ENCODE data around the gene ZYX. TPM values are rescaled to one million over a fixed set of nuclear protein-coding genes. Genes with fewer than 3 reads are reported as not detected.
A peak's percentile ranks its signal among the peaks of the same experiment; 100 is the strongest.

The ZYX gene
- total RNA-seq, 1 donor from 2014 or later: 263 TPM

GRCh38 chr7:143380260-143380645, 892 bp upstream of the ZYX start:
- Histone ChIP-seq H3K4me1 (peaks cover 59% of the 10 kb centered on the region), H3K4me3 (peak overlapping the region; percentile 98), H3K27ac (peak overlapping the region; percentile 99), H3K9me3 (no peaks in the 10 kb centered on the region), H3K27me3 (no peaks in the 10 kb centered on the region), H3K36me3 (peaks cover 17% of the 10 kb centered on the region)
- DNase-seq: peak; percentile 93
- peak; percentile 91 for TF ChIP-seq CTCF (IDR thresholded peaks at IDR 0.05)
- intact Hi-C loops (cut with DNase I): no loop called here
- ATAC-seq: peak; percentile 72

- Histone ChIP-seq H3K36me3 (peaks cover 17% of the 10 kb centered on the region), H3K9me3 (no peaks in the 10 kb centered on the region), H3K27me3 (no peaks in the 10 kb centered on the region), H3K4me3 (peak overlapping the region; percentile 98), H3K27ac (peak overlapping the region; percentile 99), H3K4me1 (peaks cover 55% of the 10 kb centered on the region)
- DNase-seq (peak; percentile 83), ATAC-seq (no peak)
- intact Hi-C loops (cut with DNase I): no loop called here
- TF ChIP-seq CTCF (IDR thresholded peaks at IDR 0.05): no peak
Observed at GRCh38 chr7:143381427-143382125, 431 bp downstream of the ZYX start.

- intact Hi-C loops (cut with DNase I): no loop called here
- Histone ChIP-seq H3K4me1 (peaks cover 54% of the 10 kb centered on the region), H3K4me3 (peak overlapping the region; percentile 98), H3K27ac (peak overlapping the region; percentile 99), H3K27me3 (no peaks in the 10 kb centered on the region), H3K36me3 (peaks cover 19% of the 10 kb centered on the region), H3K9me3 (no peaks in the 10 kb centered on the region)
- DNase-seq (peak; percentile 61), ATAC-seq (no peak)
- no peak for TF ChIP-seq CTCF (IDR thresholded peaks at IDR 0.05)
Observed at GRCh38 chr7:143382126-143382790, 1.1 kb downstream of the ZYX start.

GRCh38 chr7:143382791-143383641, 1.9 kb downstream of the ZYX start:
- TF ChIP-seq CTCF (IDR thresholded peaks at IDR 0.05): no peak
- peaks cover 26% of the 10 kb centered on the region for H3K36me3 ChIP-seq
- DNase-seq (peak; percentile 69), ATAC-seq (no peak)
- intact Hi-C loops (cut with DNase I): no loop called here
- peaks cover 54% of the 10 kb centered on the region for H3K4me1 ChIP-seq
- peak overlapping the region; percentile 99 for H3K27ac ChIP-seq
- H3K27me3 ChIP-seq: no peaks in the 10 kb centered on the region
- H3K9me3 ChIP-seq: no peaks in the 10 kb centered on the region
- H3K4me3 ChIP-seq: peak overlapping the region; percentile 98

- no peak for ATAC-seq
- no peak for TF ChIP-seq CTCF (IDR thresholded peaks at IDR 0.05)
- Histone ChIP-seq H3K27ac (peak overlapping the region; percentile 99), H3K36me3 (peaks cover 32% of the 10 kb centered on the region), H3K9me3 (no peaks in the 10 kb centered on the region), H3K27me3 (no peaks in the 10 kb centered on the region), H3K4me1 (peaks cover 53% of the 10 kb centered on the region), H3K4me3 (peak overlapping the region; percentile 98)
- DNase-seq: no peak
- intact Hi-C loops (cut with DNase I): no loop called here
Observed at GRCh38 chr7:143383642-143383957, 2.5 kb downstream of the ZYX start.
